NCI-H1417 (cell line): ENCODE data around the gene GOSR1.
"Not testable (repeated sequence)": the region's sequence is repeated elsewhere in the genome, so short reads cannot be mapped to it uniquely, and the experiment has no call there.

ENCODE experiments used
- DNase-seq, 3 experiments: peaks; one replicate each; lab custom pipeline; 2025; lab: John Stamatoyannopoulos, UW

GOSR1 gene

DNA sequence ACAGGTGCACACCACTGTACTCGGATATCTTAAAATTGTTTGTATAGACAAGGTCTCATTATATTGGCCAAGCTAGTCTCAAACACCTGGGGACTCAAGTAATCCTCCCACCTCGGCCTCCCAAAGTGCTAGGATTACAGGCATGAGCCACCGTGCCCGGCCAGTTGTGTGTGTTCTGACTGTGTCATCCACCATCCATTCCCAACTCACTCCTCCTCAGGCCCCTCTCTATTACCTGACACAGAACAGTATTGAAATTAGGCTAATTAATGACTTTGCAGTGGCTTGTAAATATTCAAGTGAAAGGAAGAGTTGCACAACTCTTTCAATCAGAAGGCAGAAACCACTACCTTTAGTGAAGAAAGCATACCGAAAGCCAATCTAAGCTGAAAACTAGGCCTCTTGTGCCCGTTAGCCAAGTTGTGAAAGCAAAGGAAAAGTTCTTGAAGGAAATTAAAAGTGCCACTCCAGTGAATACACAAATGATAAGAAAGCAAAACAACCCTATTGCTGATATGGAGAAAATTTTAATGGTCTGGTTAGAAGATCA is 28.7 kb downstream of the GOSR1 start:
- no peak for DNase-seq

DNA sequence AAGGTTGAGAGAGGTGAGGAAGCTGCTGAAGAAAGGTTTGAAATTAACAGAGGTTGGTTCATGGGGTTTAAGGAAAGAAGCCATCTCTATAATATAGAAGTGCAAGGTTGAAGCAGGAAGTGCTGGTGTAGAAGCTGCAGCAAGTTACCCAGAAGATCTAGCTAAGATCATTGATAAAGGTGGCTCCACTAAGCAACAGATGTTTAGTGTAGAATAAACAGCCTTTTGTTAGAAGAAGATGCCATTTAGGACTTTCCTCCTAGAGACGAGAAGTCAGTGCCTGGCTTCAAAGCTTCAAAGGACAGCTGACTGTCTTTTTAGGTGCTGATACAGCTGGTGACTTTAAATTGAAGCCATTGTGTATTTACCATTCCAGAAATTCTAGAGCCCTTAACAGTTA is 29.3 kb downstream of the GOSR1 start:
- DNase-seq, result no peak

DNA sequence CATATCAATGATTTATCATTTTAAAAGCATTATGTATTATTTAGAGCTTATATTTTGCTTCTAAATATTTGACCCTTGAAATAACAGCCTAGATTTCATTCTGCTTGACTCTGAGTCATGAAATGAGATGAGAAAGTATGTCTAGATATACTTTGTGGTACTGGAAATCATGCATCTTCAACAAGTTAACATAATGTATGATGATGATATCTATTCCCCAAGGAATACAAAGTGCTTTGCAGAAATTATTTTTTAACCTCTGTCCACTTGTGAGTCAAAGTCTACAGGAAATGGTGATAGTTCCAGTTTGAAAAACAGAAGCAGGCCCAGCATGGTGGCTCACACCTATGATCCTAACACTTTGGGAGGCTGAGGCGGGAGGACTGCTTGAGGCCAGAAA is 36.1 kb downstream of the GOSR1 start:
- DNase-seq, result no peak

DNA sequence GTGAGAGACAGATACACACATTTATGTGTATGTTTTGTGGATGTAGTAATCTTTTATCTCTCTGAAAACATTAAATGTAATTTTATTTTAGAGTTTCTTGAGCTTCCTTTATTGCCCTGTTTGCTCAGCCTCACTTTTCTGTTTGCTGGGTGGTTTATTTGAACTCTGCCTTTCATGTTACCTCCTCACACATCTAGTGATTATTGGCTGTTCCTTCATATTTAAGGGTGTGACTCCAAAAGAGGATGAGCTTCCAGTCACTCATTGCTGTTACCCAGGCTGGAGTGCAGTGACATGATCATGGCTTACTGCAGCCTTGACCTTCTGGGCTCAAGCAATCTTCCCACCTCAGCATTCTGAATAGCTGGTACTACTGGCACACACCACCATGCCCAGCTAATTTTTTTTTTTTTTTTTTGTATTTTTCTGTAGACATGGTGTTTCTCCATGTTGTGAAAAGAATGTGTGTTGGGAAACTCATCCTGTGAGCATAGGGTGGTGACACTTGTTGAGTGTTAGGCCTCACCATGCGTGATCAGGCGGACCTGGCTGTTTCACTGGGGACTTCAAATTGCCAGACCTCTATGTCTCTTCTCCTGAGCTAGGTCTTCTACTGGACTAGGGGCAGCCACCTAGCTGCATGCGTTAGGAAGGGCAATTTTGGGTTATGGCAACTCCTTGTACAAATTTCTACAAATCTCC is 37.8 kb downstream of the GOSR1 start:
- DNase-seq, result no peak

DNA sequence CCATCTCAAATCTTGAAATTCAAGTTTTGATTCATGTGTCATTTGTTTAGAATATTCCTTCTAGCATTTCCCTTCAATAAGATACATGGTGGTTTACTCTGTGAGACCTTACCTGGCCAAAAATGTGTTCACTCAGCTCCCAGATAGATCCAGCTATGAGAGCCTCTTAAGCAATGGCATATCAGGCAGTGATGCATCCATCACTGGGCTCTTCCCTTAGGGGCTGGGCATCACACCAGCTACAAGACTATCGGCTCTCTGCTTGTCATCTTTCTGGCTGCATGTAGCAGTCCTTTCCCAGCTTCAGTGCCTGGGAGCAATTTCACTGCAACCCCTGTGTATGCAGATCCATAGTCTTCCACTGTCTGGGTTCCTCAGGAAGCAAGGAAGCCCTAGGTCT is 40.6 kb downstream of the GOSR1 start:
- DNase-seq, result no peak

DNA sequence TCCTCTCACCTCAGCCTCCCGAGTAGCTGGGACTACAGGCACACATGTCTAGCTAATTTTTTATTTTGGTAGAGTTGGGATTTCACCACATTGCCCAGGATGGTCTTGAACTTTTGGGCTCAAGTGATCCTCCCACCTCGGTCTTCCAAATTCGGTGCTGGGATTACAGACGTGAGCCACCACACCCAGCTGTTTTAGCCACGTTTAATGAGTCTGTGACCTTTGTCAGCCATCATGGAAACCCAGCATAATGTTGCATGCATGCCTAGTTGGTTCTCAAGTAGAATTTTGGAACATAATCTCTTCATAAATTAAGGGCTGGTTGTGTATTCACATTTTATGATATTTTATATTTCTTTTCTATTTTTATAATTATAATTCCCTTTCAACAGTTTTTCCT is 42.0 kb downstream of the GOSR1 start:
- no peak for DNase-seq

DNA sequence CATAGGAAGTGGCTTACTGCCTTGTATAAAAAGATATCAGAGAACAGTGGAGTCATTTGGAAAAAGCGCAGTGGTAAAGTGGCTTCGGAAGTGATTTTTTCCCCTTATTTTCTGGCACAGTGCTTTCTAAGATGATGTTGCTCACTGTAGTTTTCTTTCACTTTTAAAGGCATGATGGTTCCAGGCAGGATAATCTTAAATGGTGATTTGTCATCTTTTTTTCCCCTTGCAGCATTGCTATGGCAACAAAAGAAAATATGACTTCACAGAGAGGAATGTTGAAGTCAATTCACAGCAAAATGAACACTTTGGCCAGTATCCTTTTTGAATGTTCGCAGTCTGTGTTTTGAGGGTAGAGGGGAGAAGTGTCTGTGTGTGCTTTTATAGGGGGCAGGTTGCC is 42.5 kb downstream of the GOSR1 start:
- no peak for DNase-seq

DNA sequence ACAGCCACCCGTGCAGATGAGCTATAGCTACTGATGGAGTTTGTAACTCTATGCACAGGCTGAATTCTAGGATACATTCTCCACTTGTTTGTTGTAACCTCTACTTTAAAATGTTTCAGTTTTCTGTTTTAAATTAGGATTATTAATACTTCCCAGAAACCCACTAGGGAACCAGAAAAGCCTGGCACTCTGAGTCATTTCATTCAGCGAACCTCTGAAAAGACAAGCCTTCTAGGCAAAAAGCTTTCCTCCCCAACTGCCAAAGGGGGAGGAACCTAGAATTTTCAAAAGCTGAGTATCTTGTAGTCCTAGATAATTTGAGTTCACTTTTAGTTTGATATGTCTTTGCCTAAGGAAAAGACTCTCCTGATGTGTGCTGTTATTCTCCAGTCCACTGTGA is 43.2 kb downstream of the GOSR1 start:
- no peak for DNase-seq

DNA sequence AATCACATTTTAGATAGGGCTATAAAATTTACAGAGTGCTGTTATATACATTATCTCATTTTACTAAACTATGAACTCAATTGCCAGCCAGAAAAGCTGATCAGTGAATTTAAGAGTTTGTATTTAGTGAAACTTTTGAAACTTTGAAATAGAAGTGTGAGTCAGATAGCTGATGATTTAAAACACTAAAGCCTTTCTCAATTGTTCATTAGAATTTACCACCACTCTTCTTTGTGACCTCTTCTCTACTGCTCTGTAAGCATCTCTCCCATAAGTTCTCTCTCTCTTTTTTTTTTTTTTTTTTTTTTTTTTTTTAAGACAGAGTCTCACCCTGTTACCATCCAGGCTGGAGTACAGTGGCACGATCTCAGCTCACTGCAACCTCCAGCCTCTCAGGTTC is 43.7 kb downstream of the GOSR1 start:
- DNase-seq, result no peak

DNA sequence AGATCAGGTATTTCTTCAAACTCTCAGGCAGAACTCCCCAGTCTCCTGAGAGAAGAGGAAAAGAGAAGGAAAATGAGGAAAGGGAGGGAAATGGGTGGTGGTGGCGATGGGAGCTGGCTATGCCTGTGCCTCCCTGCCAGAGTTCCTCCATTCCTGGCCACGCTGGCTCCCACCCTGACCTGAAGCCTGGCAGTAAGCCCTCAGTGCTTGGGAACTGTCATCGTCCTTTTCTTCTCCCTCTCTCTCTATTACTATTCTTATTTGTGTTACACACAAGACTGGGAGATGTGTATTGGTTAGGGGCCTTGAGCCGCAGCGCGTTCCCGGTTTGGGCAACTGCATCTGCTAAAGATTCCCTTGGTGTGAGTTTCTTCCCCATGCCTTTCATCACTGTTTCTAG is 44.6 kb downstream of the GOSR1 start:
- no peak for DNase-seq

DNA sequence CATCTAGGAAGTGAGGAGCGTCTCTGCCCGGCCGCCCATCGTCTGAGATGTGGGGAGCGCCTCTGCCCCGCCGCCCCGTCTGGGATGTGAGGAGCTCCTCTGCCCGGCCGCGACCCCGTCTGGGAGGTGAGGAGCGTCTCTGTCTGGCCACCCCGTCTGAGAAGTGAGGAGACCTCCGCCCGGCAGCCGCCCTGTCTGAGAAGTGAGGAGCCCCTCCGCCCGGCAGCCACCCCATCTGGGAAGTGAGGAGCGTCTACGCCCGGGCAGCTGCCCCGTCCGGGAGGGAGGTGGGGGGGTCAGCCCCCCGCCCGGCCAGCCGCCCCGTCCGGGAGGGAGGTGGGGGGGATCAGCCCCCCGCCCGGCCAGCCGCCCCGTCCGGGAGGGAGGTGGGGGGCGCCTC is 46.0 kb downstream of the GOSR1 start:
- not testable (repeated sequence) for DNase-seq

DNA sequence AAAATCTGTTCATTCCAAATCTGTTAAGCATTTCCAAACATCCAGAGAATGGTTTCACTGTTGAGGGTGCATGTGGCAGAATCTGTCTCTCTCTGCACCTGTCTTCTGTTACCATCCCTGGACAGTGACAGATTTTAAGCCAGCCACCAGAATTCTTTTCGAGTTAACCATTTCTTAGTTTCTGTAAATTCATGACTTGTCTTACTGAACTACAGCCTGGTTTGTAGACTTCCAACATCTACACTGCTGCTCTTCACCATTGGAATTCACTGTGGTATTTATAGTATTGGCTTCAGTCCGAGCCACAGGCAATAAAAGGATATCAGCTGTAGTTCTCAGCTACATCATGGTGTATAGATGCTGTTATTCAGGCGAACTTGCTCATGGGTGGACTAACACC is 47.6 kb downstream of the GOSR1 start:
- DNase-seq, result no peak

DNA sequence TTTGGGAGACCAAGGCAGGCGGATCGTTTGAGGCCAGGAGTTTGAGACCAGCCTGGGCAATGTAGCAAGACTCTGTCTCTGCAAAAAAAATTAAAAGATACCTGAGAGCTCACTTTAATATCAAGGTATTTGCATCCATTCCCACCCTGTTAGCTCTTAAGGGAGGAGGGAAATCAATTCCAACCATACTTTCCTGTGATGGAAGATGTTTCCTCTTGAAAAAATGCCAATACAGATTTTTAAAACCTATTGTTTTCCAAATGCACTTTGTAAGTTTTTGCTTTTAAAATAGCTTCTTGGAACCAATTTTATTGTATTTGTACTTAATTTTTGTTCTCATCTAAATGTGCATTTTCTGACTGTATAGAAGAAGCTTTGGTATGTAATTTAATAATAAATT is 49.2 kb downstream of the GOSR1 start:
- DNase-seq, result no peak

DNA sequence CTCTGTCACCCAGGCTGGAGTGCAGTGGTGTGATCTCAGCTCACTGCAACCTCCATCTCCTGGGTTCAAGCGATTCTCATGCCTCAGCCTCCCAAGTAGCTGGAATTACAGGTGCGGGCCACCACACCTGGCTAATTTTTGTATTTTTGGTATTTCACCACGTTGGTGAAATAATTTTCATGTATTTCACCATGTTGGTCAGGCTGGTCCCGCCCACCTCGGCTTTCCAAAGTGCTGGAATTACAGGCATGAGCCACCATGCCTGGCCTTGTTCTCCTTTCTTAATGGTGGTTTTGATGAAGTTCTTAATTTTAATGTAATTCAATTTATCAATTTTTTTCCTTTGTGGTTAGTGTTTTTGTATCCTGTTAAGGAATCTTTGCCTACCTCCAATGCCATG is 51.5 kb downstream of the GOSR1 start:
- not testable (repeated sequence) for DNase-seq

DNA sequence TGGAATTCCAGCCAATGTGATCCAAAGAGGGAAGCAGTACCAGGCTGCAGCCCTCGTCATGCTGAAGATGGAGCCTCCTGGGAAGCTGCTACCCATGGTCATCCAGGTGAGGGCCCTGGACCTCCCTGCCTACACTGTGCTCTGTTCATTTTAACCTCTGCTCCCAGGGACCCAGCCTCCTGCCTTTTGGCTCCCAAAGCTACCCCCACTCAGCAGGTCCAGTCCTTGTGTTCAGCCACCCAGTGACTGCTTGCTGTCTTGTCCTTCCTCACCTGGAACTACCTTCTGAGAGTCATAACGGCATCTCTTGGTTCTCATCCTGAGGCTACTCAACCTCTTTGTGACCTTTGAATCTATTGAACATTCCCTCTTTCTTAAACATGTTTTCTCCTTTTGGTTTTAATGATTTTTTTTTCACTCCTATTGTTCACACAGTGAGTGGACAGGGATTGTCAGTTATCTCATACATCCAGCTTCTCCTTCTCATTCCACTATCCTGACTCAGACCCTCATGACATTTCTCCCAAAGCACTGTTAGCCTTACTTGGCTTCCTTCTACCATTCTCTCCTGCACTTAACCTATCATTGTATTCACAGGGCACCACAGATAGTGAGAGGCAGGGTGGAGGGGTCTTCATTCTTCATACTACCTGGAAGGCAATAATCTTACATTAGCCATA is 53.3 kb downstream of the GOSR1 start:
- DNase-seq, result no peak

DNA sequence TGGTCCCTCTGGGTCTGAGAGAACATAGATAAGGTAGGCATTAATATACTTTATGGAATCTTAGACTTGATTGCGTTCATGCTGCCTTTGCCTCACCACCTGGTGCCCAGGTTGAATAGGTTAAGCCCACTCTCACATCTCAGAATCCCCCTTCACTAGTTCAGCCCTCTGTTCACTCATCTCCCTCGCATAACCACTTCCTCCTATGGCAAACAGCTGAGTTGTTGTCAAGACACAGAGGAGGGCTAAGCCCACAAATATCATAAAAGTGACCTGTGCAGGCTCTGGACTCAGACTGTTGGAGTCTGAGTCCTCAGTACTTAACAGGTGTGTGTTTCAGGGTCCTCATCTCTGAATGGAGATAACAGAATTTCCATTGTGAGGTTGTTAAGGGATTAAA is 55.7 kb downstream of the GOSR1 start:
- DNase-seq, result no peak

DNA sequence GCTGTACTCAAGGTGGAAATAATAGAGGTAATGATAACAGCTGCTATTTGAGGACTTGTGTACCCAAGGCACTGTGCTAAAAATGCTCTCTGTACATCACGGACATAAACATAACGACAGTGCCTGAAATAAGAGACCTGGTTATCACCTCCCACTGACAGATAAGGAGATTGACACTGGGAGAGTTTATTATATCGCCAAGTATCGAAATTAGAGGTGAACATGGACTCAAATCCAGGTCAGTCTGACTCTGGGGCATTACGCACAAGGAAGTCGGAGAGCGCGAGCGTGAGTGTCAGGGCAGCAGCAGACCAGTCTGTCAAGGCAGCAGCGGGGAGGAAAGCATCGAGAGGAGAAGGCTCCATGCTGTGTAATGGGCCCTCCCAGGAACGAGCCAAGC is 57.1 kb downstream of the GOSR1 start:
- peak in 1 of 3 experiments; percentile 13 for DNase-seq

DNA sequence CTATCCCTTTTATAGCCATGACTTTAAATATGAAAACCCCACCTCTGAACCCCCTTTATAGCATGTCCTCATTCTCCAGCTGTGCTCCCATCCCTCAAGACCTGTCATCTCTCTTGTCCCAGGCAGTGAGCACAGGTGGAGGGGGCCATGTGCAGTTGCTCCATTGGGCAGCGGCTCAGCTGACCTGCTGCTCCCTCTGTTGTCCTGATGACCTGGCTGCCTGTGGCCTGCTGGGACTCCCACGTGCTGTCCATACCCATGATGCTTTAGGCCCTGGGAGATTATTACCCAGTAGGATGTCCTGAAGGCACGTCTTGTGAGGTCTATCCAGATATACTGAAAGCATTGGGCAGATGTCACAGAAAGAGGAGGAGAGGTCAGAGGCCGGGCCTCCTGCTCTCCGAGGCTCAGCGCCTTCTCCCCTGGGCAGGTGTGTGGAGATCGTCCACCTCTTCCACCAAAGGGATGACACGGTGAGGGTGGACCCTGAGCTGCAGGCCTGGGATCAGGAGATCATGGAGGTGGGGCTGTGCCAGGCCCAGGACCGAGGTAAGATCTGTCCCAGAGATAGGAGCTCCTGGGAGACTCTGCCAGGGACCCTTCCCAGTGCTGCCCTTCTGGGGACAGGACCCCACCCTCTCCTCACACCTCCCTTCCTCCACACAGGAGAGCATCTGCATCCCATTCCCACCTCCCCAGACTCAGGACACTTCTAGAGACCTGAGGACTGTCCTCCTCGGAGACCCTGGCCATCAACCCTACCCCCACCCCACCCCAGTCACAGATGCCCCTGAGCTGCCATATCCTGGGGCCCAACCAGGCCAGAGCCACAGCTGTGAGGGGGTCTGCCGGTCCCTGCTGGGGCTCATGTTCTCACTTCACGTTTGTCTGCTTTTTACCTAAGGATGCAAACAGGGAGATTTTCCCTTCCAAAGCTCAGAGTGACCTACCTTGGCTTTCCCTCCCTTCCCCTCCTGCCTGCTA is 58.0 kb downstream of the GOSR1 start:
- DNase-seq, result no peak

DNA sequence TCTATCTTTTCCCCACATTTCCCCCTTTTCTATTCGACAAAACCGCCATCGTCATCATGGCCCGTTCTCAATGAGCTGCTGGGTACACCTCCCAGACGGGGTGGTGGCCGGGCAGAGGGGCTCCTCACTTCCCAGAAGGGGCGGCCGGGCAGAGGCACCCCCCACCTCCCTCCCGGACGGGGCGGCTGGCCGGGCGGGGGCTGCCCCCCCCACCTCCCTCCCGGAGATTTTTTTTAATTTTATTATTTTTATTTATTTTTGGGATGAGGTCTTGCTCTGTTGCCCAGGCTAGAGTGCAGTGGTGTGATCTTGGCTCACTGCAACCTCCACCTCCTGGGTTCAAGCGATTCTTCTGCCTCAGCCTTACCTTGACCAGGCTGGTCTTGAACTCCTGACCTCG is 59.6 kb downstream of the GOSR1 start:
- not testable (repeated sequence) for DNase-seq

DNA sequence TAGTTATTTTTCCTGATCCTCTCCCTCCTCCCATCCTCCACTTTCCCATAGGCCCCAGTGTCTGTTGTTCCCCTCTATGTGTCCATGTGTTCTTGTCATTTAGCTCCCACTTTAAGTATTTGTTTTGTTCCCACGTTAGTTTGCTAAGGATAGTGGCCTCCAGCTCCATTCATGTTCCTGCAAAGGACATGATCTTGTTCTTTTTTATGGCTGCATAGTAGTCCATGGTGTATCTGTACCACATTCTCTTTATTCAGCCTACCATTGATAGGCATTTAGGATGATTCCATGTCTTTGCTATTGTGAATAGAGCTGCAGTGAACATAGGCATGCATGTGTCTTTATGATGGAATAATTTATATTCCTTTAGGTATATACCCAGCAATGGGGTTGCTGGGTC is 60.5 kb downstream of the GOSR1 start:
- not testable (repeated sequence) for DNase-seq

DNA sequence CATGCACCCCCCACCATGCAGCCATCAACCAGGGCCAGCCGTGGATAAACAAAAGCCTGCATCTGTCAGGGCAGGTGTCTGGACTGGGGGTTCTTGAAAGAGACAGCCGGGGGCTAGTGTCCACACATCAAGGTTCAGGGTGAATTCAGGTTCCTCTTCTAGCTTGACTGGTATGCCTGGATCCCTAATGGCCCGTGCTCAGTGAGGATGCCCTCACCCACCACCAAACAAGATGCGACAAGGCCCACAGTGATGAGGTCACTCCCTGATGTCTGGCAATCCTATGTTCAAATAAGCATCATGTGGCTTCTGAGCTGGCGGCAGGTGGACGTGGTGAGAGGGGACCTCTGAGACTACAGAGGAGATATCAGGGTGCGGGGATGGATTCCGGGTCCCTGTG is 64.6 kb downstream of the GOSR1 start:
- no peak for DNase-seq

DNA sequence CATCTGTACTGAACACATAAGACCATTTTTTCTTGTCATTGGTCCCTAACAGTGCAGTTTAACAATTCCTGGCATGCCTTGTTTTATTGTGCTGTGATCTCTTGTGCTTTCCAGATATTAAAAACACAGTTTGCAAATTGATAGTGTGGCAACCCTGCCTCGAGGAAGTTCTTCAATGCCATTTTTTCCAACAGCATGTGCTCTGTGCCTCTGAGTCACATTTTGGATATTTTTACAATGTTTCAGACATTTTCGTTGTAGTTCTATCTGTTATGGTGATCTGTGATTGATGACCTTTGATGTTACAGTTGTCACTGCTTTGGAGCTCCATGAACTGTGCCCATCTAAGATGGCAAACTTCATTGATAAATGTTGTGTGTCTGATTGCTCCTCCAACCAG is 66.2 kb downstream of the GOSR1 start:
- DNase-seq, result no peak

DNA sequence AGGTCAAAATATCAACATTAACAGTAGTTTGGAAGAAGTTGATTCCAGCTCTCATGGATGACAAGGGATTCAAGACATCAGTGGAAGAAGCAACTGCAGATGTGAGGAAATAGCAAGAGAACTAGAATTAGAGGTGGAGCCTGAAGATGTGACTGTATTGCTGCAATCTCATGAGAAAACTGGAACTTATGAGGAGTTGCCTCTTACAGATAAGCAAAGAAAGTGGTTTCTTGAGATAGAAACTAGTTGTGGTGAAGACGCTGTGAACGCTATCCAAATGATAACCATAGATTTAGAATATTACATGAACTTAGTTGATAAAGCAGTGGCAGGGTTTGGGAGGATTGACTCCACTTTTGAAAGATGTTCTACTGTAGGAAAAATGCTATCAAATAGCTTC is 67.8 kb downstream of the GOSR1 start:
- no peak for DNase-seq
